ENCODE measurements around the gene ABCA1.
"Not testable (repeated sequence)": the region's sequence is repeated elsewhere in the genome, so short reads cannot be mapped to it uniquely, and the experiment has no call there.

The ABCA1 gene

GRCh38 chr9:104905153-104905901 lies 22.6 kb downstream of the ABCA1 start:
- DNase-seq, result no peak

GRCh38 chr9:104903609-104904008 lies 24.3 kb downstream of the ABCA1 start:
- no peak for DNase-seq

GRCh38 chr9:104900871-104901270 lies 27.1 kb downstream of the ABCA1 start:
- no peak for DNase-seq

GRCh38 chr9:104900324-104900723 lies 27.6 kb downstream of the ABCA1 start:
- no peak for DNase-seq

GRCh38 chr9:104899759-104900247 lies 28.2 kb downstream of the ABCA1 start:
- no peak for DNase-seq

GRCh38 chr9:104898376-104898775 lies 29.6 kb downstream of the ABCA1 start:
- not testable (repeated sequence) for DNase-seq

GRCh38 chr9:104896131-104896530 lies 31.8 kb downstream of the ABCA1 start:
- DNase-seq, result no peak

GRCh38 chr9:104895572-104895971 lies 32.4 kb downstream of the ABCA1 start:
- DNase-seq, result no peak

GRCh38 chr9:104892701-104893100 lies 35.3 kb downstream of the ABCA1 start:
- no peak for DNase-seq

GRCh38 chr9:104890433-104890770 lies 37.6 kb downstream of the ABCA1 start:
- DNase-seq, result no peak

GRCh38 chr9:104885818-104886709 lies 41.9 kb downstream of the ABCA1 start:
- no peak for DNase-seq

- DNase-seq, result no peak
These were observed 44.8 kb downstream of the ABCA1 start for GRCh38 chr9:104883169-104883568.

- no peak for DNase-seq
These were observed 45.4 kb downstream of the ABCA1 start for GRCh38 chr9:104882566-104882965.

- DNase-seq, result no peak
These were observed 45.9 kb downstream of the ABCA1 start for GRCh38 chr9:104882086-104882485.

- no peak for DNase-seq
These were observed 48.2 kb downstream of the ABCA1 start for GRCh38 chr9:104879555-104880309.

- DNase-seq, result no peak
These were observed 51.4 kb downstream of the ABCA1 start for GRCh38 chr9:104876587-104876986.

- DNase-seq, result no peak
These were observed 52.1 kb downstream of the ABCA1 start for GRCh38 chr9:104875897-104876296.

- DNase-seq, result no peak
These were observed 52.6 kb downstream of the ABCA1 start for GRCh38 chr9:104875320-104875719.

- no peak for DNase-seq
These were observed 54.5 kb downstream of the ABCA1 start for GRCh38 chr9:104873489-104873850.

GRCh38 chr9:104872656-104873488 lies 55.1 kb downstream of the ABCA1 start:
- DNase-seq, result no peak

GRCh38 chr9:104871961-104872527 lies 55.9 kb downstream of the ABCA1 start:
- DNase-seq, result no peak

- DNase-seq, result no peak
These were observed 58.1 kb downstream of the ABCA1 start for GRCh38 chr9:104869811-104870210.

Measured in activated naive CD4-positive, alpha-beta T cell (primary cell).